Measurements from ENCODE around the gene ACTMAP.

DNA sequence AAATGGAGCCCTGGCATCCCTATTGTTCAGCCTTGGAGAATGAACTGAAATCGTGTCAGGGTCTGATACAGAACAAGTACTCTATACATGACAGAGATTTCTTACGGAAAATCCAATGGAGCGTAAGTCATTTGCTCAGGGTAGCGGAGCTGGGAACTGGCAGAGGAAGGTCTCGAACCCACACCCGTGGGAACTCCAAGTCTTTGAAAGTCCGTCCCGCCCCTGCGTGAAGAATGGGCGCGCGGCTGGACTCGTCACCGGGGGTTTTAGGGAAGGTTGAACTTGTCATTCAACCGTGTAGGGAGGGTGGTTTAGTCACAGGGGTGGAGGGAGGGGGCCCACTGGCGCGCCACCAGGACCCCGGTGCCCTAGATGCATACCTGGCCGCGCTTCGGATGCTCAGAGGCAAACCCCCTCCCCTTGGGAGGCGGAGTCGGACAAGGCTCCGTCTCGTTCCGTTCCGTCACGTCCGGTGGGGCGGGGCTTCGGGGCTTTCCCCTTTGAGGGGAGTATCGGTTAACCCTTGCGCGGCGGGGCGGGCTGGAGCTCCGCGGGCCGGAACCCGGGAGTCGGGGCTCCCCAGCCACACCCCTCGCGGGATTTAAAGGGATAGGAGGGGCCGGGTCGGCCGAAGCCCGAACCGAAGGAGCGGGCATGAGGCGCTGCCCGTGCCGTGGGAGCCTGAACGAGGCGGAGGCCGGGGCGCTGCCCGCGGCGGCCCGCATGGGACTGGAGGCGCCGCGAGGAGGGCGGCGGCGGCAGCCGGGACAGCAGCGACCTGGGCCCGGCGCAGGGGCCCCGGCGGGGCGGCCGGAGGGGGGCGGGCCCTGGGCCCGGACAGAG lies 33.6 kb downstream of the ACTMAP start, which contains the start of the genes COQ8B and ITPKC:
- TF ChIP-seq, protein P1, sequence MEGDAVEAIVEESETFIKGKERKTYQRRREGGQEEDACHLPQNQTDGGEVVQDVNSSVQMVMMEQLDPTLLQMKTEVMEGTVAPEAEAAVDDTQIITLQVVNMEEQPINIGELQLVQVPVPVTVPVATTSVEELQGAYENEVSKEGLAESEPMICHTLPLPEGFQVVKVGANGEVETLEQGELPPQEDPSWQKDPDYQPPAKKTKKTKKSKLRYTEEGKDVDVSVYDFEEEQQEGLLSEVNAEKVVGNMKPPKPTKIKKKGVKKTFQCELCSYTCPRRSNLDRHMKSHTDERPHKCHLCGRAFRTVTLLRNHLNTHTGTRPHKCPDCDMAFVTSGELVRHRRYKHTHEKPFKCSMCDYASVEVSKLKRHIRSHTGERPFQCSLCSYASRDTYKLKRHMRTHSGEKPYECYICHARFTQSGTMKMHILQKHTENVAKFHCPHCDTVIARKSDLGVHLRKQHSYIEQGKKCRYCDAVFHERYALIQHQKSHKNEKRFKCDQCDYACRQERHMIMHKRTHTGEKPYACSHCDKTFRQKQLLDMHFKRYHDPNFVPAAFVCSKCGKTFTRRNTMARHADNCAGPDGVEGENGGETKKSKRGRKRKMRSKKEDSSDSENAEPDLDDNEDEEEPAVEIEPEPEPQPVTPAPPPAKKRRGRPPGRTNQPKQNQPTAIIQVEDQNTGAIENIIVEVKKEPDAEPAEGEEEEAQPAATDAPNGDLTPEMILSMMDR (IDR thresholded peaks at IDR 0.05; ENCODE audit: low read length): no peak
- TF ChIP-seq EZH2phosphoT487 (IDR thresholded peaks at IDR 0.05; ENCODE audit: low read length) (no peak), EZH2 (optimal IDR thresholded peaks at IDR 0.05; ENCODE audit: low read depth, low read length) (no peak)
